Tibial artery (tissue), 4 donors: ENCODE results near the gene CHD6.

Experiments
- DNase-seq, 2 donors: peaks; one replicate each; pipeline ENCODE4 v3.0.0-alpha.2; 2019
- H3K27ac ChIP-seq, 2 donors: fragments of 200-600 bp; sonication (generic) in 1 of 2; 1 replicate in 1 of 2; 2 replicates in 1 of 2; pipeline ENCODE4 v1.5.1; 2018 to 2019; ENCODE audit warnings: mild to moderate bottlenecking in 1 of 2
- H3K27me3 ChIP-seq, 2 donors: fragments of 200-600 bp; sonication (generic) in 1 of 2; one replicate each; pipeline versions ENCODE4 v1.5.1 to v1.6.0; 2016 to 2019
- H3K36me3 ChIP-seq, 3 donors: fragments of 200-600 bp; sonication (generic) in 2 of 3; one replicate each; pipeline ENCODE4 v1.5.1; 2016 to 2019; ENCODE audit warnings: mild to moderate bottlenecking in 2 of 3
- H3K4me1 ChIP-seq, 4 donors: fragments of 200-600 bp; sonication (generic) in 2 of 4; 1 replicate in 3 of 4; 2 replicates in 1 of 4; pipeline ENCODE4 v1.5.1; 2016 to 2019
- H3K4me3 ChIP-seq, 2 donors: fragments of 200-600 bp; sonication (generic) in 1 of 2; 1 replicate in 1 of 2; 2 replicates in 1 of 2; pipeline ENCODE4 v1.5.1; 2018 to 2019; ENCODE audit warnings: mild to moderate bottlenecking in 2 of 2
- H3K9me3 ChIP-seq, 3 donors: fragments of 200-600 bp; sonication (generic) in 1 of 3; one replicate each; pipeline ENCODE4 v1.5.1; 2016 to 2019
- CTCF ChIP-seq, 2 experiments: fragments of 200-600 bp in 1 of 2; fragments of 450-650 bp in 1 of 2; IDR thresholded peaks; one replicate each; pipeline ENCODE4 v1.5.1; 2017 to 2019; ENCODE audit warnings: antibody characterized with exemption in 2 of 2, mild to moderate bottlenecking in 1 of 2, moderate library complexity in 1 of 2
- intact Hi-C: fragments of 100-400 bp; cut with DNase I; formaldehyde crosslinking; loops from one replicate; pipeline ENCODE4 v1.15.0; 2023; ENCODE audit warnings: low total_unique reads

CHD6 gene

GRCh38 chr20:41367956-41368355, 250.2 kb downstream of the CHD6 start:
- peaks cover 0 to 19% (median 14%) of the 10 kb centered on the region in 4 donors for H3K4me1 ChIP-seq
- intact Hi-C loops, result no loop called here
- no peak overlapping the region for H3K27ac ChIP-seq
- peaks cover 0 to 66% of the 10 kb centered on the region in 2 donors for H3K27me3 ChIP-seq
- H3K36me3 ChIP-seq, result no peaks in the 10 kb centered on the region
- H3K4me3 ChIP-seq, result no peak overlapping the region
- H3K9me3 ChIP-seq, result peaks cover 0 to 4% (median 0%) of the 10 kb centered on the region in 3 donors
- no peak for DNase-seq
- TF ChIP-seq CTCF (IDR thresholded peaks at IDR 0.05), result no peak

- Histone ChIP-seq H3K4me1 (peaks cover 0 to 19% (median 14%) of the 10 kb centered on the region in 4 donors), H3K4me3 (no peak overlapping the region), H3K27me3 (peaks cover 0 to 68% of the 10 kb centered on the region in 2 donors), H3K9me3 (peaks cover 0 to 4% (median 0%) of the 10 kb centered on the region in 3 donors), H3K36me3 (no peaks in the 10 kb centered on the region), H3K27ac (no peak overlapping the region)
- intact Hi-C loops, result no loop called here
- DNase-seq, result no peak
- TF ChIP-seq CTCF (IDR thresholded peaks at IDR 0.05), result no peak
Measured at GRCh38 chr20:41367393-41367695, 250.8 kb downstream of the CHD6 start.

GRCh38 chr20:41366546-41367392, 251.4 kb downstream of the CHD6 start, which contains the start of gene EMILIN3:
Gene EMILIN3 (minus strand): TSS chr20:41366818. CDS start chr20:41366634, 184 bp downstream.
- Histone ChIP-seq H3K9me3 (peaks cover 0 to 4% (median 0%) of the 10 kb centered on the region in 3 donors), H3K27me3 (peaks cover 0 to 66% of the 10 kb centered on the region in 2 donors), H3K4me1 (peaks cover 0 to 19% (median 14%) of the 10 kb centered on the region in 4 donors), H3K27ac (no peak within 1 kb of the TSS), H3K4me3 (peak within 1 kb of the TSS; percentile 23 to 44), H3K36me3 (no peaks in the 10 kb centered on the region)
- TF ChIP-seq CTCF (IDR thresholded peaks at IDR 0.05), result no peak
- no peak for DNase-seq
- intact Hi-C loops, result no loop called here

- H3K9me3 ChIP-seq, result peaks cover 0 to under 1% (median 0%) of the 10 kb centered on the region in 3 donors
- TF ChIP-seq CTCF (IDR thresholded peaks at IDR 0.05), result no peak
- peak overlapping the region; percentile 23 to 44 for H3K4me3 ChIP-seq
- H3K27ac ChIP-seq, result no peak overlapping the region
- DNase-seq, result no peak
- no peaks in the 10 kb centered on the region for H3K36me3 ChIP-seq
- peaks cover 0 to 19% (median 14%) of the 10 kb centered on the region in 4 donors for H3K4me1 ChIP-seq
- H3K27me3 ChIP-seq, result peaks cover 0 to 66% of the 10 kb centered on the region in 2 donors
- intact Hi-C loops, result no loop called here
Measured at GRCh38 chr20:41365777-41366545, 252.2 kb downstream of the CHD6 start.

GRCh38 chr20:41364967-41365765, 253.0 kb downstream of the CHD6 start:
- TF ChIP-seq CTCF (IDR thresholded peaks at IDR 0.05), result no peak
- H3K9me3 ChIP-seq, result no peaks in the 10 kb centered on the region
- no peaks in the 10 kb centered on the region for H3K36me3 ChIP-seq
- H3K27me3 ChIP-seq, result peaks cover 0 to 66% of the 10 kb centered on the region in 2 donors
- H3K4me1 ChIP-seq, result peaks cover 0 to 19% (median 14%) of the 10 kb centered on the region in 4 donors
- intact Hi-C loops, result no loop called here
- no peak overlapping the region for H3K27ac ChIP-seq
- DNase-seq, result no peak
- peak overlapping the region in 1 of 2 donors; percentile 44 for H3K4me3 ChIP-seq
